Measurements from ENCODE around the gene GFPT1. TPM values are rescaled to one million over a fixed set of nuclear protein-coding genes. Genes with fewer than 3 reads are reported as not detected.

Gene GFPT1
- total RNA-seq, 1 donor from 2014 or later, result 52.8 TPM

- no peak for TF ChIP-seq CTCF (IDR thresholded peaks at IDR 0.05; ENCODE audit: unreplicated experiment)
- peaks cover 11% of the 10 kb centered on the region for H3K27me3 Mint-ChIP-seq (ENCODE audit: unreplicated experiment)
- no peak for DNase-seq (ENCODE audit: low spot score)
- H3K36me3 Mint-ChIP-seq (ENCODE audit: low read depth, unreplicated experiment), result peaks cover 5% of the 10 kb centered on the region
- H3K27ac Mint-ChIP-seq (ENCODE audit: unreplicated experiment), result no peak overlapping the region
- H3K4me3 Mint-ChIP-seq (ENCODE audit: unreplicated experiment), result no peak overlapping the region
- H3K4me1 Mint-ChIP-seq (ENCODE audit: unreplicated experiment), result no peaks in the 10 kb centered on the region
- no peaks in the 10 kb centered on the region for H3K9me3 Mint-ChIP-seq (ENCODE audit: unreplicated experiment)
Measured at GRCh38 chr2:69298261-69298660, 88.8 kb downstream of the GFPT1 start.

- no peak for DNase-seq (ENCODE audit: low spot score)
- H3K4me3 Mint-ChIP-seq (ENCODE audit: unreplicated experiment), result no peak overlapping the region
- H3K4me1 Mint-ChIP-seq (ENCODE audit: unreplicated experiment), result no peaks in the 10 kb centered on the region
- peaks cover 9% of the 10 kb centered on the region for H3K27me3 Mint-ChIP-seq (ENCODE audit: unreplicated experiment)
- H3K36me3 Mint-ChIP-seq (ENCODE audit: low read depth, unreplicated experiment), result peaks cover 5% of the 10 kb centered on the region
- H3K9me3 Mint-ChIP-seq (ENCODE audit: unreplicated experiment), result no peaks in the 10 kb centered on the region
- no peak overlapping the region for H3K27ac Mint-ChIP-seq (ENCODE audit: unreplicated experiment)
- no peak for TF ChIP-seq CTCF (IDR thresholded peaks at IDR 0.05; ENCODE audit: unreplicated experiment)
Measured at GRCh38 chr2:69297216-69297615, 89.8 kb downstream of the GFPT1 start.

GRCh38 chr2:69296421-69296820 lies 90.6 kb downstream of the GFPT1 start:
- no peak for DNase-seq (ENCODE audit: low spot score)
- Mint-ChIP-seq H3K27me3 (ENCODE audit: unreplicated experiment) (peaks cover 9% of the 10 kb centered on the region), H3K9me3 (ENCODE audit: unreplicated experiment) (no peaks in the 10 kb centered on the region), H3K4me1 (ENCODE audit: unreplicated experiment) (no peaks in the 10 kb centered on the region), H3K36me3 (ENCODE audit: low read depth, unreplicated experiment) (peaks cover 5% of the 10 kb centered on the region), H3K4me3 (ENCODE audit: unreplicated experiment) (no peak overlapping the region), H3K27ac (ENCODE audit: unreplicated experiment) (no peak overlapping the region)
- TF ChIP-seq CTCF (IDR thresholded peaks at IDR 0.05; ENCODE audit: unreplicated experiment), result no peak

GRCh38 chr2:69292256-69292655 lies 94.8 kb downstream of the GFPT1 start:
- no peaks in the 10 kb centered on the region for H3K4me1 Mint-ChIP-seq (ENCODE audit: unreplicated experiment)
- no peak overlapping the region for H3K4me3 Mint-ChIP-seq (ENCODE audit: unreplicated experiment)
- H3K27me3 Mint-ChIP-seq (ENCODE audit: unreplicated experiment), result peaks cover 7% of the 10 kb centered on the region
- DNase-seq (ENCODE audit: low spot score), result no peak
- H3K36me3 Mint-ChIP-seq (ENCODE audit: low read depth, unreplicated experiment), result peaks cover 5% of the 10 kb centered on the region
- no peaks in the 10 kb centered on the region for H3K9me3 Mint-ChIP-seq (ENCODE audit: unreplicated experiment)
- H3K27ac Mint-ChIP-seq (ENCODE audit: unreplicated experiment), result no peak overlapping the region
- TF ChIP-seq CTCF (IDR thresholded peaks at IDR 0.05; ENCODE audit: unreplicated experiment), result no peak

GRCh38 chr2:69291721-69292120 lies 95.3 kb downstream of the GFPT1 start:
- no peak for TF ChIP-seq CTCF (IDR thresholded peaks at IDR 0.05; ENCODE audit: unreplicated experiment)
- Mint-ChIP-seq H3K36me3 (ENCODE audit: low read depth, unreplicated experiment) (peaks cover 5% of the 10 kb centered on the region), H3K9me3 (ENCODE audit: unreplicated experiment) (no peaks in the 10 kb centered on the region), H3K27ac (ENCODE audit: unreplicated experiment) (no peak overlapping the region), H3K4me3 (ENCODE audit: unreplicated experiment) (no peak overlapping the region), H3K27me3 (ENCODE audit: unreplicated experiment) (peaks cover 7% of the 10 kb centered on the region), H3K4me1 (ENCODE audit: unreplicated experiment) (no peaks in the 10 kb centered on the region)
- DNase-seq (ENCODE audit: low spot score), result no peak

Measured in endothelial cell (in vitro differentiated cells).